ENCODE data around the gene RIPK1.
"Not testable (repeated sequence)": the region's sequence is repeated elsewhere in the genome, so short reads cannot be mapped to it uniquely, and the experiment has no call there.

The RIPK1 gene

GRCh38 chr6:3046295-3046694, 22.0 kb upstream of the RIPK1 start:
- DNase-seq: no peak

GRCh38 chr6:3048009-3048408, 20.3 kb upstream of the RIPK1 start:
- DNase-seq: not testable (repeated sequence)

GRCh38 chr6:3052481-3053230, 15.6 kb upstream of the RIPK1 start:
- DNase-seq: no peak

- no peak for DNase-seq
Observed at GRCh38 chr6:3053231-3053508, 15.1 kb upstream of the RIPK1 start.

GRCh38 chr6:3054229-3055157, 13.8 kb upstream of the RIPK1 start:
- DNase-seq: peak; percentile 34

GRCh38 chr6:3055158-3055499, 13.2 kb upstream of the RIPK1 start:
- not testable (repeated sequence) for DNase-seq

- DNase-seq: peak; percentile 59
Observed at GRCh38 chr6:3057063-3057770, 11.1 kb upstream of the RIPK1 start.

GRCh38 chr6:3058957-3059356, 9.3 kb upstream of the RIPK1 start:
- DNase-seq: no peak

- DNase-seq: not testable (repeated sequence)
Observed at GRCh38 chr6:3060092-3060491, 8.2 kb upstream of the RIPK1 start.

GRCh38 chr6:3061501-3061941, 6.8 kb upstream of the RIPK1 start:
- peak; percentile 98 for DNase-seq

- DNase-seq: not testable (repeated sequence)
Observed at GRCh38 chr6:3063340-3063732, 5.0 kb upstream of the RIPK1 start.

- peak; percentile 88 for DNase-seq
Observed at GRCh38 chr6:3063733-3064700, 4.3 kb upstream of the RIPK1 start.

GRCh38 chr6:3071568-3071967, 3.3 kb downstream of the RIPK1 start:
- DNase-seq: no peak

- DNase-seq: no peak
Observed at GRCh38 chr6:3072798-3073197, 4.5 kb downstream of the RIPK1 start.

GRCh38 chr6:3073382-3073781, 5.1 kb downstream of the RIPK1 start:
- no peak for DNase-seq

GRCh38 chr6:3075772-3076113, 7.4 kb downstream of the RIPK1 start:
- no peak for DNase-seq

GRCh38 chr6:3076320-3076719, 8.0 kb downstream of the RIPK1 start:
- no peak for DNase-seq

GRCh38 chr6:3077430-3077829, 9.1 kb downstream of the RIPK1 start:
- no peak for DNase-seq

GRCh38 chr6:3078952-3079351, 10.7 kb downstream of the RIPK1 start:
- DNase-seq: not testable (repeated sequence)

- no peak for DNase-seq
Observed at GRCh38 chr6:3079682-3080081, 11.4 kb downstream of the RIPK1 start.

- DNase-seq: no peak
Observed at GRCh38 chr6:3081960-3082359, 13.7 kb downstream of the RIPK1 start.

GRCh38 chr6:3085074-3085473, 16.8 kb downstream of the RIPK1 start:
- DNase-seq: no peak
